Immature natural killer cell (primary cell): ENCODE data around the gene EPHB2. TPM values are rescaled to one million over a fixed set of nuclear protein-coding genes. Genes with fewer than 3 reads are reported as not detected.

Source experiments
- DNase-seq, 3 donors: peaks; one replicate each; pipeline ENCODE4 v3.0.0; 2022; ENCODE audit warnings: mixed read lengths in 1 of 3
- H3K27ac Mint-ChIP-seq, 6 donors: one replicate each; pipeline ENCODE4 v1.8.0; 2020; ENCODE audit warnings: mixed read lengths in 6 of 6, mild to moderate bottlenecking in 5 of 6, inconsistent platforms in 4 of 6, moderate library complexity in 3 of 6
- H3K27me3 Mint-ChIP-seq, 3 donors: one replicate each; pipeline ENCODE4 v1.8.0; 2020 to 2021; ENCODE audit warnings: low read depth in 3 of 3, mild to moderate bottlenecking in 3 of 3, mixed read lengths in 3 of 3, moderate library complexity in 3 of 3, inconsistent platforms in 1 of 3
- H3K36me3 Mint-ChIP-seq, 3 donors: one replicate each; pipeline ENCODE4 v1.8.0; 2020; ENCODE audit warnings: mixed read lengths in 3 of 3, inconsistent platforms in 2 of 3, mild to moderate bottlenecking in 2 of 3
- H3K4me1 Mint-ChIP-seq, 2 donors: one replicate each; pipeline ENCODE4 v1.8.0; 2020; ENCODE audit warnings: inconsistent platforms in 2 of 2, mild to moderate bottlenecking in 2 of 2, mixed read lengths in 2 of 2, moderate library complexity in 1 of 2
- H3K4me3 Mint-ChIP-seq, 5 donors: one replicate each; pipeline ENCODE4 v1.8.0; 2020; ENCODE audit warnings: mild to moderate bottlenecking in 5 of 5, mixed read lengths in 5 of 5, inconsistent platforms in 3 of 5, moderate library complexity in 3 of 5
- H3K9me3 Mint-ChIP-seq, 6 donors: one replicate each; pipeline ENCODE4 v1.8.0; 2020; ENCODE audit warnings: mild to moderate bottlenecking in 6 of 6, mixed read lengths in 6 of 6, inconsistent platforms in 4 of 6, moderate library complexity in 3 of 6
- polyA plus RNA-seq, 3 donors: library from polyadenylated mRNA; unstranded; fragments of 300-500 nt; fragmentation: Illumina TruSeq; gene quantifications; one replicate each; pipeline ENCODE4 v1.2.3, GENCODE V29; 2021

The EPHB2 gene
- polyA plus RNA-seq, 3 donors from 2014 or later, result not detected

DNA sequence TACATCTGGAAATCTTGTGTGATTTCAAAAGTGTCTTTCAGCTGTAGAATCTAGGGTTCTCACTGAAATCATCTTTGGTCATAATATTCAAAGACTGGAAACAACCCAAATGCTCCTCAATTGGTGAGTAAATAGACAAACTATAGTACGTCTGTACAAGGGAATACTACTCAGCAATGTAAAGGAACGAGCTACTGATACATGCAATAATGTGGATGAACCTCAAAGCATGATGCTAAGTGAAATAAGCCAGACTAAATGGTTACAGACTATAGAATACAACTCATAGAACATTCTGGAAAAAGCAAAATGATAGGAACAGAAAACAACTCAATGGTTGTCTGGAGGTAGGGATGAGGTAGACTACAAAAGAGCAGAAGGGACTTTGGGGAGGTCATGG is 259.5 kb downstream of the EPHB2 start:
- Mint-ChIP-seq H3K27ac (no peak overlapping the region), H3K9me3 (no peaks in the 10 kb centered on the region), H3K27me3 (peaks cover 0 to 16% (median 12%) of the 10 kb centered on the region in 3 donors), H3K4me3 (no peak overlapping the region), H3K36me3 (no peaks in the 10 kb centered on the region), H3K4me1 (no peaks in the 10 kb centered on the region)
- no peak for DNase-seq

Other genes with a start within 250 kb of the EPHB2 start
- not detected for gene EPHA8, start 147.3 kb upstream of the EPHB2 start, polyA plus RNA-seq
- not detected for gene C1QA, start 74.2 kb upstream of the EPHB2 start, polyA plus RNA-seq
- not detected for gene C1QC, start 67.2 kb upstream of the EPHB2 start, polyA plus RNA-seq
- gene C1QB, start 57.6 kb upstream of the EPHB2 start, polyA plus RNA-seq, result not detected